HG03575 (cell line): ENCODE data around the gene RIIAD1.

Experiments used
- ATAC-seq: cut with Tn5 transposase; IDR thresholded peaks from one replicate; pipeline ENCODE4 v1.9.1; 2021; ENCODE audit not compliant: unreplicated experiment, insufficient number of reproducible peaks, low FRiP score; ENCODE audit errors: extremely low read depth

Gene RIIAD1

DNA sequence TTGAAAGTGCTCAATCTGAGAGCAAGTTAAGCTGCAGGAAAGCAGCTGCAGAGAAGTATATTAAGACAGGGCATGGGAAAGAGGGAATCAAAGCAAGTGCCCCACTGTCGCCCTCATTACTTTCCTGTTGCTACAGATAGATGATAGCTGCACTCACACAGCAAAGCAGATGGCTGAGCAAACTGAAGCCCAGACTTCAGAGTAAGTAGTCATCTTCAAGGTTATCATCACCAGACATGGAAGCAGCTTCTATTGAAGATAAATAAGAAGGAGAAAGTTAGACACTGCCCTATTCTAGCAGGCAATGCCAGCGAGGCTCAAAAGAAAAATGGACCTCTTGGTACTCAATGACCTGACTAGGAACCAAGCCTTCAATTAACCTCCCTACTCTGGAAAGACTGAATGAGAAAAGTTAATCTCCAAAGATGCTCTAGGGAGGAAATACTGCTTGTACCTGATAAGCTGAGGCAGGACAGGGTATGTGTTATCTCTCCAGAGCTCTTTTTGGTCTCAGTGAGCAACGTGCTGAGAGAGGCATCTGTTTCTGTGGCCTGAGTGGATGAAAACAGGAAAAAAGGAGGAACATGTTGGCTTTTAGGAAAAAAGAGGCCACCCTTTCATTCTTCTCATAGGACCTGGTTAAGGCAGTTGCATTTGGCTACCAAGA lies 53.1 kb downstream of the RIIAD1 start:
- no peak for ATAC-seq

- no peak for ATAC-seq
These were observed 54.8 kb downstream of the RIIAD1 start for GRCh38 chr1:151775894-151776664.

DNA sequence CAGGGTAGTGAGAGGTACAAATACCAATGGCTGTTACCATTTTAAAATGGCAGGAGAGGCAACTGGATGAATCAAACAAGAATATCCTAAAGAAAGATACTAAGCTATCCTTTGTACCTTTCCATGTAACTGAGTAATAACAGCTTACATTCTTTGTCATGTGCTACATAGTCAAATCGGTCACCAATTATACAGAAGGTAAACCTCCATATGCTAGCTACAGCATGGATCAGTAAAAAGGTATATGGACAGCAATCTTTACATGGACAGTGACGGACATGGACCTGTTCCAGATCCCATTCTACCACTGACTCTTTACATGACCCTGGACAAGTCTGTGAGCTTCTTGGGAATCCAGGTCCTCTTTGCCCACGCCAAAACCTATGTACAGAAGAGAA lies 55.3 kb downstream of the RIIAD1 start:
- ATAC-seq, result no peak

DNA sequence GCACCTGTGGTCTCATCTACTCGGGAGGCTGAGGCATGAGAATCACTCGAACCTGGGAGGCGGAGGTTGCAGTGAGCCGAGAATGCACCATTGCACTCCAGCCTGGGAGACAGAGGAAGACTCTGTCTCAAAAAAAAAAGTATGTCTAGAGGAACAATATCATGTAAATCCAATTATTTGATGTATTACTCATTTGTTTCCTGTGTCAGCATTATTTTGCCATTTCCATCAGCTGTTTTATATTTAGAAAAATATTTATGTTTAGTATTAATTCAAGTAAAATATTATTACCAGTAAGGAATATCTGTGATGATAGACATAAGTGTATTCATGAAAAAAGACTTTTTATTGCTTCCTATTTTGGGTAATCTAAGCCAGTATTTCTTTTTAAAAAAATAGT lies 56.0 kb downstream of the RIIAD1 start:
- ATAC-seq, result no peak
